GM12878 (cell line): ENCODE measurements around the gene WDR64.
A peak's percentile ranks its signal among the peaks of the same experiment; 100 is the strongest.

ENCODE experiments used
- CTCF ChIP-seq, 3 experiments: IDR thresholded peaks in 2 of 3; conservative IDR thresholded peaks in 1 of 3; 2 replicates each; pipeline ENCODE4 v1.5.1; 2011; ENCODE audit warnings: low read depth in 3 of 3, low read length in 3 of 3, mild to moderate bottlenecking in 3 of 3, control low read depth in 2 of 3, moderate library complexity in 2 of 3, inconsistent platforms in 1 of 3, mixed read lengths in 1 of 3; ENCODE audit not compliant: control insufficient read depth in 2 of 3, insufficient read depth in 1 of 3; ENCODE audit errors: extremely low read depth in 1 of 3
- ELK1 ChIP-seq: IDR thresholded peaks from 2 replicates; pipeline ENCODE4 v1.6.1; 2012; ENCODE audit warnings: low read depth, low read length, improper control_type of control experiment
- KAT2A ChIP-seq: conservative IDR thresholded peaks from 2 replicates; pipeline ENCODE4 v1.6.1; 2011; ENCODE audit warnings: low read depth, low read length; ENCODE audit not compliant: control insufficient read depth
- POLR2A ChIP-seq: IDR thresholded peaks from 2 replicates; pipeline ENCODE4 v1.6.1; 2011; ENCODE audit warnings: low read depth, mild to moderate bottlenecking, low read length
- POLR2AphosphoS5 ChIP-seq: IDR thresholded peaks from 2 replicates; pipeline ENCODE4 v1.6.1; 2011; ENCODE audit warnings: mild to moderate bottlenecking, low read length, inconsistent platforms
- REST ChIP-seq: IDR thresholded peaks from 2 replicates; pipeline ENCODE4 v1.6.1; 2012; ENCODE audit warnings: mild to moderate bottlenecking, low read depth, low read length
- SRF ChIP-seq, 2 experiments: IDR thresholded peaks; 2 replicates each; pipeline ENCODE4 v1.6.1; 2011; ENCODE audit warnings: low read depth in 2 of 2, low read length in 2 of 2, mild to moderate bottlenecking in 1 of 2, moderate library complexity in 1 of 2
- SUZ12 ChIP-seq: fragments of 200-600 bp; sonication (generic); IDR thresholded peaks from one replicate; pipeline ENCODE4 v1.6.1; 2018; ENCODE audit warnings: antibody characterized with exemption, mild to moderate bottlenecking; ENCODE audit not compliant: unreplicated experiment
- TF ChIP-seq, protein P1 (sequence below): fragments of 450-650 bp; IDR thresholded peaks from 2 replicates; pipeline ENCODE4 v1.6.1; 2014; ENCODE audit warnings: mild to moderate bottlenecking

- TF ChIP-seq POLR2A, result peak; percentile 92
- TF ChIP-seq CTCF (IDR thresholded peaks at IDR 0.05 in 2 of 3, conservative IDR thresholded peaks at IDR 0.05 in 1 of 3; ENCODE audit: control insufficient read depth in 2 of 3, extremely low read depth in 1 of 3, insufficient read depth in 1 of 3, low read depth in 3 of 3, low read length in 3 of 3), result no peak
- peak; percentile 69; the same call in 1 of the 2 replicates for TF ChIP-seq POLR2AphosphoS5
- TF ChIP-seq SUZ12, result no peak
- TF ChIP-seq SRF (IDR thresholded peaks at IDR 0.05; ENCODE audit: low read depth in 2 of 2, low read length in 2 of 2), result no peak
- TF ChIP-seq, protein P1, sequence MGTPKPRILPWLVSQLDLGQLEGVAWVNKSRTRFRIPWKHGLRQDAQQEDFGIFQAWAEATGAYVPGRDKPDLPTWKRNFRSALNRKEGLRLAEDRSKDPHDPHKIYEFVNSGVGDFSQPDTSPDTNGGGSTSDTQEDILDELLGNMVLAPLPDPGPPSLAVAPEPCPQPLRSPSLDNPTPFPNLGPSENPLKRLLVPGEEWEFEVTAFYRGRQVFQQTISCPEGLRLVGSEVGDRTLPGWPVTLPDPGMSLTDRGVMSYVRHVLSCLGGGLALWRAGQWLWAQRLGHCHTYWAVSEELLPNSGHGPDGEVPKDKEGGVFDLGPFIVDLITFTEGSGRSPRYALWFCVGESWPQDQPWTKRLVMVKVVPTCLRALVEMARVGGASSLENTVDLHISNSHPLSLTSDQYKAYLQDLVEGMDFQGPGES, result no peak
- TF ChIP-seq REST, result no peak
- 0 out of 2 replicates have a peak, but pooled peaks have one; percentile 14 for TF ChIP-seq ELK1
- TF ChIP-seq KAT2A, result no peak
Observed at GRCh38 chr1:241640149-241640866, 11.8 kb upstream of the WDR64 start, which contains the start of the genes CHML and OPN3.
